GM23338 (cell line): ENCODE measurements around the gene DIPK1A. TPM values are rescaled to one million over a fixed set of nuclear protein-coding genes. Genes with fewer than 3 reads are reported as not detected.
A peak's percentile ranks its signal among the peaks of the same experiment; 100 is the strongest.

Source experiments
- ATAC-seq: fragments of 200-7000 bp; cut with Tn5 transposase; 3 replicates; pipeline ENCODE4 v1.9.1; 2020
- DNase-seq: peaks from one replicate; pipeline ENCODE4 v3.0.0-alpha.2; 2015; ENCODE audit warnings: low spot score
- H2AFZ ChIP-seq: fragments of 200-600 bp; sonication (generic); 2 replicates; pipeline ENCODE4 v1.8.0; 2016; ENCODE audit warnings: antibody characterized with exemption, mild to moderate bottlenecking, moderate library complexity
- H3F3A ChIP-seq: fragments of 200-600 bp; sonication (generic); replicated peaks from 2 replicates; pipeline ENCODE4 v1.8.0; 2017; ENCODE audit warnings: antibody characterized with exemption, mixed run types, low read depth
- H3K27ac ChIP-seq: fragments of 200-600 bp; sonication (generic); 2 replicates; pipeline ENCODE4 v1.6.1; 2016; ENCODE audit warnings: low read depth
- H3K27me3 ChIP-seq: fragments of 200-600 bp; sonication (generic); 2 replicates; pipeline ENCODE4 v1.8.0; 2016; ENCODE audit warnings: mild to moderate bottlenecking, mixed run types, moderate library complexity; ENCODE audit not compliant: insufficient read depth
- H3K36me3 ChIP-seq: fragments of 200-600 bp; sonication (generic); 2 replicates; pipeline ENCODE4 v1.8.0; 2016; ENCODE audit warnings: mild to moderate bottlenecking; ENCODE audit not compliant: insufficient read depth
- H3K4me1 ChIP-seq: fragments of 200-600 bp; sonication (generic); 2 replicates; pipeline ENCODE4 v1.8.0; 2016; ENCODE audit warnings: mild to moderate bottlenecking, moderate library complexity; ENCODE audit not compliant: insufficient read depth
- H3K4me2 ChIP-seq: fragments of 200-600 bp; sonication (generic); 2 replicates; pipeline ENCODE4 v1.7.1; 2017; ENCODE audit warnings: mixed run types
- H3K4me3 ChIP-seq: fragments of 200-600 bp; sonication (generic); 2 replicates; pipeline ENCODE4 v1.6.1; 2016; ENCODE audit warnings: mixed run types
- H3K79me2 ChIP-seq: fragments of 200-600 bp; sonication (generic); replicated peaks from 2 replicates; pipeline ENCODE4 v1.8.0; 2017; ENCODE audit warnings: mild to moderate bottlenecking; ENCODE audit not compliant: insufficient read depth
- H3K9me2 ChIP-seq: fragments of 200-600 bp; sonication (generic); 2 replicates; pipeline ENCODE4 v1.8.0; 2017; ENCODE audit not compliant: insufficient read depth
- H4K20me1 ChIP-seq: fragments of 200-600 bp; sonication (generic); replicated peaks from 2 replicates; pipeline ENCODE4 v1.8.0; 2017; ENCODE audit warnings: mild to moderate bottlenecking; ENCODE audit not compliant: insufficient read depth
- H3K27ac Mint-ChIP-seq: 2 replicates; pipeline ENCODE4 v1.8.0; 2020; ENCODE audit warnings: inconsistent platforms, mild to moderate bottlenecking, moderate library complexity, mixed read lengths
- H3K27me3 Mint-ChIP-seq: 3 replicates; pipeline ENCODE4 v1.8.0; 2022; ENCODE audit warnings: low read depth, mild to moderate bottlenecking, moderate library complexity, mixed read lengths, inconsistent platforms; ENCODE audit not compliant: insufficient read depth, poor library complexity
- H3K36me3 Mint-ChIP-seq: 3 replicates; pipeline ENCODE4 v1.8.0; 2021; ENCODE audit warnings: low read depth, mild to moderate bottlenecking, inconsistent platforms, moderate library complexity, mixed read lengths
- H3K4me1 Mint-ChIP-seq: 3 replicates; pipeline ENCODE4 v1.8.0; 2020; ENCODE audit warnings: mild to moderate bottlenecking, inconsistent platforms, mixed read lengths
- H3K4me3 Mint-ChIP-seq: 3 replicates; pipeline ENCODE4 v1.8.0; 2021; ENCODE audit warnings: moderate library complexity, mild to moderate bottlenecking, inconsistent platforms, mixed read lengths
- H3K9me3 Mint-ChIP-seq: 3 replicates; pipeline ENCODE4 v1.8.0; 2020; ENCODE audit warnings: moderate library complexity, mild to moderate bottlenecking, inconsistent platforms, mixed read lengths
- CREB1 ChIP-seq: fragments of 250-450 bp; sonication (Bioruptor Pico); IDR thresholded peaks from 2 replicates; pipeline ENCODE4 v1.5.0; 2020; ENCODE audit warnings: low read depth, mild to moderate bottlenecking, moderate library complexity
- EZH2 ChIP-seq: fragments of 200-600 bp; sonication (generic); IDR thresholded peaks from one replicate; pipeline ENCODE4 v1.8.0; 2017; ENCODE audit warnings: antibody characterized with exemption, mild to moderate bottlenecking, low read depth; ENCODE audit not compliant: unreplicated experiment
- EZH2phosphoT487 ChIP-seq: fragments of 200-600 bp; sonication (generic); IDR thresholded peaks from one replicate; pipeline ENCODE4 v1.8.1; 2018; ENCODE audit warnings: antibody characterized with exemption; ENCODE audit not compliant: unreplicated experiment
- JUNB ChIP-seq: IDR thresholded peaks from one replicate; pipeline ENCODE4 v1.6.1; 2016; ENCODE audit warnings: antibody characterized with exemption; ENCODE audit not compliant: unreplicated experiment
- NANOG ChIP-seq: IDR thresholded peaks from 2 replicates; pipeline ENCODE4 v1.6.1; 2016; ENCODE audit warnings: antibody characterized with exemption, borderline replicate concordance
- POLR2AphosphoS5 ChIP-seq: IDR thresholded peaks from 2 replicates; pipeline ENCODE4 v1.6.1; 2016; ENCODE audit warnings: antibody characterized with exemption, low read depth
- STAT1 ChIP-seq: IDR thresholded peaks from one replicate; pipeline ENCODE4 v1.6.1; 2016; ENCODE audit warnings: antibody characterized with exemption; ENCODE audit not compliant: unreplicated experiment
- ZNF114 ChIP-seq: fragments of 250-450 bp; sonication (Bioruptor Pico); IDR thresholded peaks from 2 replicates; pipeline ENCODE4 v1.5.0; 2020; ENCODE audit warnings: mild to moderate bottlenecking, moderate library complexity
- ZNF331 ChIP-seq: fragments of 250-450 bp; sonication (Bioruptor Pico); IDR thresholded peaks from 2 replicates; pipeline ENCODE4 v1.5.0; 2020; ENCODE audit warnings: low read depth, mild to moderate bottlenecking, moderate library complexity
- ZNF462 ChIP-seq: fragments of 250-450 bp; sonication (Bioruptor Pico); IDR thresholded peaks from 2 replicates; pipeline ENCODE4 v1.5.0; 2020; ENCODE audit warnings: mild to moderate bottlenecking, moderate library complexity
- polyA plus RNA-seq: library from polyadenylated mRNA; unstranded; fragments of >200 nt; fragmentation: Nextera tagmentation; extraction: Ambion mirVana; gene quantifications from 2 replicates; pipeline ENCODE4 v1.2.1, GENCODE V29; 2016
- total RNA-seq: library from RNA; depleted of rRNA; stranded (reverse); fragments of >200 nt; shearing (Covaris generic); gene quantifications from 2 replicates; pipeline ENCODE4 v1.2.3, GENCODE V29; 2014
- TF ChIP-seq, protein P1 (sequence below), 2 experiments: fragments of 200-600 bp in 1 of 2; sonication (generic) in 1 of 2; conservative IDR thresholded peaks; 2 replicates each; pipeline versions ENCODE4 v1.5.1 to v1.6.1; 2016 to 2017; ENCODE audit warnings: antibody characterized with exemption in 2 of 2, low read depth in 2 of 2, mild to moderate bottlenecking in 2 of 2, moderate library complexity in 1 of 2
- TF ChIP-seq, protein P2 (sequence below): IDR thresholded peaks from one replicate; pipeline ENCODE4 v1.6.1; 2018; ENCODE audit warnings: antibody characterized with exemption; ENCODE audit not compliant: unreplicated experiment
- TF ChIP-seq, protein P3 (sequence below): IDR thresholded peaks from 2 replicates; pipeline ENCODE4 v1.6.1; 2016; ENCODE audit warnings: antibody characterized with exemption

The DIPK1A gene
- total and polyA plus RNA-seq, 2 experiments from 2014 or later, result 4.8 to 6.1 TPM

GRCh38 chr1:92989936-92990583 lies 28.8 kb upstream of the DIPK1A start:
- no peak for TF ChIP-seq NANOG
- TF ChIP-seq, protein P1, sequence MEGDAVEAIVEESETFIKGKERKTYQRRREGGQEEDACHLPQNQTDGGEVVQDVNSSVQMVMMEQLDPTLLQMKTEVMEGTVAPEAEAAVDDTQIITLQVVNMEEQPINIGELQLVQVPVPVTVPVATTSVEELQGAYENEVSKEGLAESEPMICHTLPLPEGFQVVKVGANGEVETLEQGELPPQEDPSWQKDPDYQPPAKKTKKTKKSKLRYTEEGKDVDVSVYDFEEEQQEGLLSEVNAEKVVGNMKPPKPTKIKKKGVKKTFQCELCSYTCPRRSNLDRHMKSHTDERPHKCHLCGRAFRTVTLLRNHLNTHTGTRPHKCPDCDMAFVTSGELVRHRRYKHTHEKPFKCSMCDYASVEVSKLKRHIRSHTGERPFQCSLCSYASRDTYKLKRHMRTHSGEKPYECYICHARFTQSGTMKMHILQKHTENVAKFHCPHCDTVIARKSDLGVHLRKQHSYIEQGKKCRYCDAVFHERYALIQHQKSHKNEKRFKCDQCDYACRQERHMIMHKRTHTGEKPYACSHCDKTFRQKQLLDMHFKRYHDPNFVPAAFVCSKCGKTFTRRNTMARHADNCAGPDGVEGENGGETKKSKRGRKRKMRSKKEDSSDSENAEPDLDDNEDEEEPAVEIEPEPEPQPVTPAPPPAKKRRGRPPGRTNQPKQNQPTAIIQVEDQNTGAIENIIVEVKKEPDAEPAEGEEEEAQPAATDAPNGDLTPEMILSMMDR (conservative IDR thresholded peaks at IDR 0.05; ENCODE audit: low read depth in 2 of 2), result no peak
- TF ChIP-seq STAT1, result no peak
- TF ChIP-seq ZNF114 (CRISPR knock-in tag), result no peak
- TF ChIP-seq, protein P2, sequence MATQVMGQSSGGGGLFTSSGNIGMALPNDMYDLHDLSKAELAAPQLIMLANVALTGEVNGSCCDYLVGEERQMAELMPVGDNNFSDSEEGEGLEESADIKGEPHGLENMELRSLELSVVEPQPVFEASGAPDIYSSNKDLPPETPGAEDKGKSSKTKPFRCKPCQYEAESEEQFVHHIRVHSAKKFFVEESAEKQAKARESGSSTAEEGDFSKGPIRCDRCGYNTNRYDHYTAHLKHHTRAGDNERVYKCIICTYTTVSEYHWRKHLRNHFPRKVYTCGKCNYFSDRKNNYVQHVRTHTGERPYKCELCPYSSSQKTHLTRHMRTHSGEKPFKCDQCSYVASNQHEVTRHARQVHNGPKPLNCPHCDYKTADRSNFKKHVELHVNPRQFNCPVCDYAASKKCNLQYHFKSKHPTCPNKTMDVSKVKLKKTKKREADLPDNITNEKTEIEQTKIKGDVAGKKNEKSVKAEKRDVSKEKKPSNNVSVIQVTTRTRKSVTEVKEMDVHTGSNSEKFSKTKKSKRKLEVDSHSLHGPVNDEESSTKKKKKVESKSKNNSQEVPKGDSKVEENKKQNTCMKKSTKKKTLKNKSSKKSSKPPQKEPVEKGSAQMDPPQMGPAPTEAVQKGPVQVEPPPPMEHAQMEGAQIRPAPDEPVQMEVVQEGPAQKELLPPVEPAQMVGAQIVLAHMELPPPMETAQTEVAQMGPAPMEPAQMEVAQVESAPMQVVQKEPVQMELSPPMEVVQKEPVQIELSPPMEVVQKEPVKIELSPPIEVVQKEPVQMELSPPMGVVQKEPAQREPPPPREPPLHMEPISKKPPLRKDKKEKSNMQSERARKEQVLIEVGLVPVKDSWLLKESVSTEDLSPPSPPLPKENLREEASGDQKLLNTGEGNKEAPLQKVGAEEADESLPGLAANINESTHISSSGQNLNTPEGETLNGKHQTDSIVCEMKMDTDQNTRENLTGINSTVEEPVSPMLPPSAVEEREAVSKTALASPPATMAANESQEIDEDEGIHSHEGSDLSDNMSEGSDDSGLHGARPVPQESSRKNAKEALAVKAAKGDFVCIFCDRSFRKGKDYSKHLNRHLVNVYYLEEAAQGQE, result no peak
- TF ChIP-seq EZH2, result no peak
- TF ChIP-seq JUNB, result no peak
- TF ChIP-seq, protein P3, sequence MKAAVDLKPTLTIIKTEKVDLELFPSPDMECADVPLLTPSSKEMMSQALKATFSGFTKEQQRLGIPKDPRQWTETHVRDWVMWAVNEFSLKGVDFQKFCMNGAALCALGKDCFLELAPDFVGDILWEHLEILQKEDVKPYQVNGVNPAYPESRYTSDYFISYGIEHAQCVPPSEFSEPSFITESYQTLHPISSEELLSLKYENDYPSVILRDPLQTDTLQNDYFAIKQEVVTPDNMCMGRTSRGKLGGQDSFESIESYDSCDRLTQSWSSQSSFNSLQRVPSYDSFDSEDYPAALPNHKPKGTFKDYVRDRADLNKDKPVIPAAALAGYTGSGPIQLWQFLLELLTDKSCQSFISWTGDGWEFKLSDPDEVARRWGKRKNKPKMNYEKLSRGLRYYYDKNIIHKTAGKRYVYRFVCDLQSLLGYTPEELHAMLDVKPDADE, result no peak
- no peak for TF ChIP-seq ZNF331 (CRISPR knock-in tag)
- TF ChIP-seq CREB1 (CRISPR knock-in tag), result no peak
- TF ChIP-seq EZH2phosphoT487, result no peak
- no peak for TF ChIP-seq POLR2AphosphoS5
- TF ChIP-seq ZNF462, result no peak
- H3K4me3 Mint-ChIP-seq, result no peak overlapping the region
- peaks cover 3% of the 10 kb centered on the region for H3K27me3 Mint-ChIP-seq
- no peak overlapping the region for H3K4me3 ChIP-seq
- H3K36me3 Mint-ChIP-seq, result no peaks in the 10 kb centered on the region
- no peaks in the 10 kb centered on the region for H3K27me3 ChIP-seq
- H3K9me2 ChIP-seq, result no peaks in the 10 kb centered on the region
- H3K4me2 ChIP-seq, result no peak overlapping the region
- H3K27ac ChIP-seq, result no peak overlapping the region
- ATAC-seq, result no peak
- peaks cover 3% of the 10 kb centered on the region; the same call in 2 of the 3 replicates for H3K4me1 Mint-ChIP-seq
- H3K36me3 ChIP-seq, result no peaks in the 10 kb centered on the region
- H3K9me3 Mint-ChIP-seq, result no peaks in the 10 kb centered on the region
- no peak overlapping the region for H3K27ac Mint-ChIP-seq
- 0 out of 2 replicates have a peak overlapping the region, but pooled peaks have one; percentile 40 for H2AFZ ChIP-seq
- no peak for DNase-seq
- no peaks in the 10 kb centered on the region for H3K79me2 ChIP-seq
- no peaks in the 10 kb centered on the region; the same call in 1 of the 2 replicates for H4K20me1 ChIP-seq
- no peaks in the 10 kb centered on the region for H3K4me1 ChIP-seq
- no peaks in the 10 kb centered on the region for H3F3A ChIP-seq
